Measurements from ENCODE around the gene GNL2.
"Not testable (repeated sequence)": the region's sequence is repeated elsewhere in the genome, so short reads cannot be mapped to it uniquely, and the experiment has no call there.

Gene GNL2

DNA sequence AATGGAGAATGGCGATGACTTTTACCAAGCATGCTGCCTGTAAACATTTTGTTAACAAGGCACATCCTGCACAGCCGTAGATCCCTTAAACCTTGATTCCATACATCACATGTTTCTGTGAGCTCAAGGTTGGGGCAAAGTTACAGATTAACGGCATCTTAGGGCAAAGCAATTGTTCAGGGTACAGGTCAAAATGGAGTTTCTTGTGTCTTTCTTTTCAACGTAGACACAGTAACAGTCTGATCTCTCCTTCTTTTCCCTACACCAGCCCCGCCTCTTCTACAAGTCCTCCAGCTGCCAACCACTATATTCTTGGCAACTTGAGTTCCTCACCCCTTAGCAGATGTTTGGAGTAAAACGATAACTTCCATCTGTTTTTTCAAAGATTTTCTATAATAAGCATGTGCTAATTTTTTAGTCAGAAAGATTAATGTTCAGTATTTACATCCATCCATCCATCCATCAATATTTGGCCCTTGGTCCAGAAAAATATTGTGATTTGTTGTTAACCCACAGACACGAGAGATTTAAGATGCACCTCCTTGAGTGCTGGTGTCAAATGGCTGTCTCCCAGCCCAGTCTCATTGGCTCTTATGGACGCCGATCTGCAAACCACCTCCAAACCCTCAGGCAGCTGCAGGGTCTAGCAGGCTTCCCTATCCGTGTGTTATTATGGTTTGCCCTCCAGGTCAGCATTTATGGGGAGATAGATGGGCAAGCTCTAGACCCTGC lies 35.2 kb downstream of the GNL2 start:
- no peak overlapping the region for H3K4me3 ChIP-seq (ENCODE audit: low read depth, low read length)

DNA sequence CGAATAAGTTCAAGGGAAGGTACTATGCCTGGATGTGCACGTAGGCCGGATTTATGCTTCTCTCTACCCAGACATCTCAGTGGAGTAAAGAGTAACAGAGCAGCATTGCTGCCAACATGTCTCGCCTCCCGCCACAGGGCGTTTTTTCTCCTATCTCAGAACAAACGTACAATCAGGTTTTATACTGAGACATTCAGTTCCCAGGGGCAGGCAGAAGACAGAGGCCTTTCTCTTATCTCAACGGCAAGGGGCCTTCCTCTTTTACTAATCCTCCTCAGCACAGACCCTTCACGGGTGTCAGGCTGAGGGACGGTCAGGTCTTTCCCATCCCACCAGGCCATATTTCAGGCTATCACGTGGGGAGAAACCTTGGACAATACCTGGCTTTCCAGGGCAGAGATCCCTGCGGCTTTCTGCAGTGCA lies 35.8 kb downstream of the GNL2 start:
- H3K4me3 ChIP-seq (ENCODE audit: low read depth, low read length), result not testable (repeated sequence)

DNA sequence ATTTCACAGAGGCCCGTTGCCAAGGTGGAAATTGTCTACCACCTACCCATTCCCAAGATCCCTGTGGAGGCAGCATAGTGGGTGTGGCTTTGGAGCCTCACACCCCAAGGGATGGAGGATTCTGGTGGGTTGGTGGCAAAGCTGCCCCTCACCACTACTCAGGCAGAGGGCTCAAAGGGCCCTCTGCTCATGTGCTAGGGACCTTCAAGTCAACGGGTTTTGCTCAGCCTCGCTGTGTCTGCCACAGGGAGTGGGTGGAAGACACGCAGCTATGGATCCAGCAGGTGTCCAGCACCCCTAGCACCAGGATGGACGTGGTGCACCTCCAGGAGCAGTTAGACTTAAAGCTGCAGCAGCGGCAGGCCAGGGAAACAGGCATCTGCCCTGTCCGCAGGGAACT lies 36.7 kb downstream of the GNL2 start:
- H3K4me3 ChIP-seq (ENCODE audit: low read depth, low read length), result no peak overlapping the region

DNA sequence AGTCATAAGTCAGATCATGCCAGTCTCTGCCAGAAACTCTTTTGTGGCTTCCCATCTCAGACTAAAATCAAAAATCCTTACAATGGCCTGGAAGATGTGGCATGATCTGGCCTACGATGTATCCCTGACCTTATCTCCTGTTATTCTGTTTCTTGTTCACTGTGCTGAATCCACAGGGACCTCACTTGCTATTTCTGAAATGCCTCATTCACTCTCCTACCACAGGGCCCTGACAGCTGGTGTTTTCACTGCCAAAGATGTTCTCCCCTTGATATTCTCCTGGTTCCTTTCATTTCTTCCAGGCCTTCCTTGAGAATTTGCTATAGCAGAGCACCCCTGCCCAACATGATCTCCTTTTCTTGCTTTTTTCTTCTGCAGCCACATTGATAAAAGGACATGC lies 37.3 kb downstream of the GNL2 start:
- no peak overlapping the region for H3K4me3 ChIP-seq (ENCODE audit: low read depth, low read length)

DNA sequence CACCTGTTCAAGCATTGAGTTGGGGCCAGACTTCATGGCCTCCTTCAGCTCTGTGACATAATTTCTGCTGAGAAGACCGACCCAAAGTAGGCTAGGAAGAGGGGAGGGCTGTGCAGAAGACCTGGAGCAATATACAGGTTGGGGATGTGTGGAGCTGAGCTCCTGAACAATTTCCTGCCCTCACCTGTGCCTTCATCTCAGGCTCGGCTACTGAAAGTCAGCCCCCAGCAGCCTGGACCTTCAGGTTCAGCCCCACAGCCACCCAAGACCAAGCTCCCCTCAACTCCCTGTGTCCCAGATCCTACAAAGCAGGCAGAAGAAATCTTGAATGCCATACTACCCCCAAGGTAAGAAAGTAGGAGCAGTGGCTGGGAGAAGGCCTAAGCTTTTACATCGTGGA lies 38.3 kb downstream of the GNL2 start:
- H3K4me3 ChIP-seq (ENCODE audit: low read depth, low read length), result peak overlapping the region; percentile 31

DNA sequence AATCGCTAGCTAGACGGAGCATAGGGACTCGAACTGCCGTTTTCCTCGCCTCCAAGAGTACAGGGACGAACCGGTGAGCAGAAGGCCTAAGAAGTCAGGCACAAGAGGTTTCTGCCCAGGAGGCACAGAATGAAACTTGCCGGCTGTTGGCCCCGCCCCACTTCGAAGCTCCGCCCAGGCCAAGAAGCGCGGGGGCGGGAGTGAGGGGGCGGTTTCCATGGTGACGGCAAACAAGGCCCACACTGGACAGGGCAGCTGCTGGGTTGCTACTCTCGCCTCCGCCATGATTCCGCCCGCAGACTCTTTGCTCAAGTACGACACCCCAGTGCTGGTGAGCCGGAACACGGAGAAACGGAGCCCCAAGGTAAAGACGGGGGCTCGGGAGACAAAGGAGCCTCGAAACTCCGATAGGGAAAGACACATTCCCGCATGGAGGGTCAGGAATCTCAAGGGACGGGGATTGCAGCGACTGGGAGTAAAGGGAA lies 39.0 kb downstream of the GNL2 start, which contains the start of gene DNALI1:
Gene DNALI1, plus strand, starts transcription at position 229 of the 485 bp plus-strand sequence. Its CDS starts 55 bp downstream, at position 284.
- peak within 1 kb of the TSS; percentile 31 for H3K4me3 ChIP-seq (ENCODE audit: low read depth, low read length)

DNA sequence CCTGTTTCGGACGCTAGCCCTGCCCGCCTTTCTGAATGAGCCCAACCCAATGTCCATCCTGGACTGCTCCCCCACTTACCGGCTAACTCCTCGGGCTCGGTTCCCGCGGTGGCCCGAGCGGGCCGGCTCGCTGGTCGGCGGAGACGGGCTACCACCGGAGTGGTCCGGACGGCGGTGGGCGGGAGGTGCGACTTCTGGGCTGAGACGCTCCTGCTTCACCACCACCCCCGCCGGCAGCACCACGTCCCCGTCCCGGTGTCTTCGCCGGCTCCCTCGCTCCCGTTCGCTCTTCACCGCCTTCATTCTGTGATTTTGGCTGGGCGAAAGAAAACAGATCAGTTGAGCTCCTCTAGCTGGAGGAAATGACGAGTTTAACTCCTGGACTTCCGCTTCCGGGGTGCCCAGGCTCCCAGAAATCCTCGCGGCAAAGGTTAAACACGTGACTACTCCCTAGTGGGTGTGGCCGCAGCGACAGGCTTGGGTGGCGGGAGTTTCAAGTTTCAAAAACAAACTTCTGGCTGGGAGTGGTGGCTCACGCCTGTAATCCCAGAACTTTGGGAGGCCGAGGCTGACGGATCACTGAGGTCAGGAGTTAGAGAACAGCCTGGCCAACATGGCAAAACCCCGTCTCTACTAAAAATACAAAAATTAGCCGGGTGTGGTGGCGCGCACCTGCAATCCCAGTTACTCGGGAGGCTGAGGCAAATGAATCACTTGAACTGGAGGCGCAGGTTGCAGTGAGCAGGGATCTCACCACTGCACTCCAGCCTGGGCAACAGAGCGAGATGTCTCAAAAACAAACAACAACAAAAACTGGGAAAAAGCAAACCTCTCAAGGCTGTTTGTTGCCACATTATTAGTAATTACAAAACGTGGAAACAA lies 41.6 kb downstream of the GNL2 start, which contains the start of gene SNIP1:
Gene SNIP1, minus strand, starts transcription at position 367 of the 882 bp plus-strand sequence. Its CDS starts 64 bp downstream, at position 303.
- peak within 1 kb of the TSS; percentile 81 for H3K4me3 ChIP-seq (ENCODE audit: low read depth, low read length)

DNA sequence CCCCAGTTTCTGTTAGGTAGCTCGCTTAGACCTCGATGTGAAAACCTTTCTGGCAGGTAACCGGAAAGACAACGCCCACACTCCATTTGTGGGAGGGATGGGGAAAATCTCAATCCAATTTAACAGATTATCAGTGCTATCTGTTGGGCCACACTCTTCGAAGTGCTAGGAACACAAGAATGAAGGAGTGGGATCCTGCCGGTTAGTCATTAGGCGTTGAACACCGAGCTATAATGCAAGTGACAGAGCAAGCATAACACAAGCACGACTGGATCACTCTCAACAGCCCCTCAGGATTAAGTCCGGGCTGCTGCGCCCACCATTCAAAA lies 42.2 kb downstream of the GNL2 start:
- peak overlapping the region; percentile 81 for H3K4me3 ChIP-seq (ENCODE audit: low read depth, low read length)

DNA sequence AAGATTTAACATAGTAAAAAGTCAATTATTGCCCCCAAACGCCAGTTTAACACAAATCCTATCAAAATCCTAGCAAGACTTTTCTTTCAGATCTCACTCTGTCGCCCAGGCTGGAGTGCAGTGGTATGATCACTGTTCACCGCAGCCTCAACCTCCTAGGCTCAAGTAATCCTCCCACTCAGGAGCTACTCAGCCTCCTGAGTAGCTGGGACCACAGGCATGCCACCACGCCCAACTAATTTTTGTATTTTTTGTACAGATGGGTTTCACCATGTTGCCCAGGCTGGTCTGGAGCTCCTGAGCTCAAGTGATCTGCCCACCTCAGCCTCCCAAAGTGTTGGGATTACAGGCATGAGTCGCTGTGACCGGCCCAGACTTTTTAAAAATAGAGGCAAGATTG lies 46.4 kb downstream of the GNL2 start:
- no peak overlapping the region for H3K4me3 ChIP-seq (ENCODE audit: low read depth, low read length)

DNA sequence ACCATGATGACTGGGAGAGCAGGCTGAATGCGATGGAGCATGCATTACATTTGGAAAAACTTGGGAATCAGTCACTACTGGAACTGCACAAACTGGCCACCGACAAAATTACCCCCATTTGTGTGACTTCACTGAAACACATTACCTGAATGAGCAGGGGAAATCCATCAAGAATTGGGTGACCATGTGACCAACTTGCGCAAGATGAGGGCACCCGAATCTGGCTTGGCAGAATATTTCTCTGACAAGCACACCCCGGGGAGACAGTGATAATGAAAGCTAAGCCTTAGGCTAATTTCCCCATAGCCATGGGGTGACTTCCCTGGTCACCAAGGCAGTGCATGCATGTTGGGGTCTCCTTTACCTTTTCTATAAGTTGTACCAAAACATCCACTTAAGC lies 50.7 kb downstream of the GNL2 start:
- no peak overlapping the region for H3K4me3 ChIP-seq (ENCODE audit: low read depth, low read length)

DNA sequence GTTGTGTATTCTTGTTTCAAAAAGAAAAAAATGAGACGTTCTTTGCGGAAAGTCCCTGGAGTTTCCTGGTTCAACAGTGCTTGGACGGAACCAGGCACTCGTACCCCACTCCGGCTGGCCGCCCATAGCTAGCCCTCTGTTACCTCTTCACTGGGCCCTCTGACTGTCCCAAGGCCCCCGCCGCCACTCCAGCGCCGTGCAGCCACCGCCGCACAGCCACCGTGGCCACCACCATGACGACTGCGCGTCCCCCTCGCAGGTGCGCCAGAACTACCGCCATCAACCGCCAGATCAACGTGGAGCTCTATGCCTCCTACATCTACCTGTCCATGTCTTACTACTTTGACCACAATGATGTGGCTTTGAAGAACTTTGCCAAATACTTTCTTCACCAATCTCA lies 51.2 kb downstream of the GNL2 start:
- no peak overlapping the region for H3K4me3 ChIP-seq (ENCODE audit: low read depth, low read length)

DNA sequence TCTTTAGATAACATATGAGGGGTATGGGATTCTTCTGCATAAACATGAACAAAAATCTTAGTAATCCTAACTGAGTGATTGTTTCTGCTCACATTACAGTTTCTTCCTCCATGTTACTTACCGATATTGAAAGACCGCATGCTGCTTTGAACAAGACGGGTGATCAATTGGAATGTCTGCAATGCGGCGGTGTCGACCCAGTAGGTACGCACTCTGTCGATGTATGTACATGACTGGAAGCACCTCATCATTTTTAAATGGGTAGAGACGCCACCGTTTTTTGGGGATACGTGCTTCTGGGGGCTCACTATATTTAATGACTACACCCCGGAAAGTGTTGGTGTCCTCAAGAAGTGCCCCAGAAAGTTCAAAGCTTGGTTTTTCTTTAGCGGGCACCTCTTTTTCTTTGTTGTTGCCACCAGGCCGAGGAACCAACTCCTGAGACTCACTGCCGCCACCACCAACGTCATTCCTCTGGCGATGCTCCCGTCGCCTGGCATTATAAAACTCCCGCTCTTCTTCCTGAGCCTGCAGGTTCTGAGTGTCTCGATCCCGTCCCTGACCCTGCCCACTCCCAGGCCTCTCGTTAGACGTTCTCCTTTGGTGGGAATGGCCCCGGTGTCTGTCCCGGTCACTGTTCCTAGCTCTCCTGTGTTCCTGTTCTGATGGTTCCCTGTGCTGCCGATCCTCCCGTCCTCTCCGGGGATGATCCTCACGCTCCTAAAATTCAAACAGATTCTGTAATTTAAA lies 55.5 kb downstream of the GNL2 start:
- no peak overlapping the region for H3K4me3 ChIP-seq (ENCODE audit: low read depth, low read length)

DNA sequence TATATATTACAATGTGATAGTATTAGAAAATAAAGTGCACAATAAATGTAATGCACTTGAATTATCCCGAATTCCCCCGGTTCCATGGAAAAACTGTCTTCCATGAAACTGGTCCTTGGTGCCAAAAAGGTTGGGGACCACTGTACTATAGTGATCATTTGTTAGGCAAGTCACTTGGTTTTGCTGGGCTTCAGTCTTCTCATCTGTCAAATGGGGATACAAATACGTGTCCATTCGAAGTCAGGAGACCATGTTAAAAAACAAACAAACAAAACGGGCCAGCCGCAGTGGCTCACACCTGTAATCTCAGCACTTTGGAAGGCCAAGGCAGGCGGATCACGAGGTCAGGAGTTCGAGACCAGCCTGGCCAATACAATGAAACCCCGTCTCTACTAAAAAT lies 56.6 kb downstream of the GNL2 start:
- H3K4me3 ChIP-seq (ENCODE audit: low read depth, low read length), result not testable (repeated sequence)

DNA sequence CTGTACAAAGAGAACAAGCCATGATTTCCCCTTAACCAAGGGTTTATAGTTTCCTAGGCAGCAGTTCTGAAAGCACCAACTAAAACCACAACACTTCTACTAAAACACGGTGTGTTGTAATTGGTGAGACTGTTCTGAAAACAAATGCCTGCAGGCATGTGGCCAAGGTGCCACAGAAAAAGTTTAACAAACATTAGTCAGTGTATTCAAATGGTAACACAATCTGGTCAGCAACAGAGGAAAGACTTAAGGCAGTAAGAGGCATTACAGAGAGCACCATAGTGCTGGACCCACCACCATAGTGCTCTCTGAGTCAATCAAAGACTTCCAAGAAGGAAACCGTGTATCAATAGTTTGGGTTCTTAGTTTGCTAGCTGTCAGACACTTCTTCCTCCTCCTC lies 58.4 kb downstream of the GNL2 start:
- no peak overlapping the region for H3K4me3 ChIP-seq (ENCODE audit: low read depth, low read length)

DNA sequence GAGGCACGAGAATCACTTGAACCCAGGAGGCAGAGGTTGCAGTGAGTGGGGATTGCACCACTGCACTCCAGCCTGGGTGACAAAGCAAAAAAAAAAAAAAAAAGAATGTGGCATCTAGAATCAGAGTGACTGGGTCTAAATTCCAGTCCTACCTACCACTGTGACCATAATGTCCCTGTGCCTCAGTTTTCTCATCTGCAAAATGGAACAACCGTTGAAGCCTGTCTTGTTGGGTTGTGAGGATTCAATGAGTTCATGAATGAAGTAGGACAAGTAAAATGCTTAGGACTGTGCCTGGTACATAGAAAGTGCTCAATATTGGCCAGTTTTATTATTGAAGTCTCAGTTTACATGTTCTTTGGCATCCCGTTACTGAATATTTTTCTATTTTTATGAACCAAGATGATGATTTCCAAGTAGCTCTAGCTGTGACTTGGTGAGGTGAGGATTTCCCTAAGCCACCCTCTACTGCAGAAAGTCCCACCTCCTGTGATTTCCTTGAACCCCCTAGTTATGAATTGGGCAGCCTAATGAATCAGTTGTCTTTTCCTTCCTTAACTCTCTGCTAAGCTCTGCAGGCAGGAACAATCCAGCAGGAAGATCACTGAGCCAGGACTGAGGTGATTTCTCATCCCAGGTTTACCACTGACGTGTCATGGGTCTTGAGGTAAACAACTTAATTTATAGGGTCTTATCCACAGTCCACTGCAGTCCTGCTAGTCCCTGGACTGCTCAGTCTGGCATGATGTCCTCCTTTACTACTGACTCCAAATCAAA lies 62.2 kb downstream of the GNL2 start:
- H3K4me3 ChIP-seq (ENCODE audit: low read depth, low read length), result no peak overlapping the region

DNA sequence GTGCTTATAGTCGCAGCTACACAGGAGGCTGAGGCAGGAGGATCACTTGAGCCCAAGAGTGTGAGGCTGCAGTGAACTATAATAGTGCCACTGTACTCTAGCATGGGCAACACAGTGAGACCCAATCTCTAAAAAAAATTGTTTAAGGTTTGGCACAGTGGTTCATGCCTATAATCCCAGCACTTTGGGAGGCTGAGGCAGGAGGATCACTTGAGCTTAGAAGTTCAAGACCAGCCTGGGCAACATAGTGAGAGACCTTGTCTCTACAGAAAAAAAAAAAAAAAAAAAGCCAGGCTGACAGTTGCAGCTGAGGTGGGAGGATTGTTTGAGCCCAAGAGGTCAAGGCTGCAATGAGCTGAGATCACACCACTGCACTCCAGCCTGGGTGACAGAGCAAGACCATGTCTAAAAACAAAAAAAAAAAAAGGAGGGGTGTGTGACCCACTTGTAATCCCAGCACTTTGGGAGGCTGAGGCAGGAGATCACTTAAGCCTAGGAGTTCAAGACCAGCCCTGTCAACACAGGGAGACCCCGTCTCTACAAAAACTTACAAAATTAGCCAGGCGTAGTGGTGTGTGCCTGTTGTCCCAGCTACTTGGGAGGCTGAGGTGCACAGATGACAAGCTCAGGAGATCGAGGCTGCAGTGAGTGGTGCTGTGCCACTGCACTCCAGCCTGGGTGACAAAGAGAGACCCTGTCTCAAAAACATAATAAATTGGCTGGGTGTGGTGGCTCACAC lies 63.1 kb downstream of the GNL2 start:
- H3K4me3 ChIP-seq (ENCODE audit: low read depth, low read length), result not testable (repeated sequence)

DNA sequence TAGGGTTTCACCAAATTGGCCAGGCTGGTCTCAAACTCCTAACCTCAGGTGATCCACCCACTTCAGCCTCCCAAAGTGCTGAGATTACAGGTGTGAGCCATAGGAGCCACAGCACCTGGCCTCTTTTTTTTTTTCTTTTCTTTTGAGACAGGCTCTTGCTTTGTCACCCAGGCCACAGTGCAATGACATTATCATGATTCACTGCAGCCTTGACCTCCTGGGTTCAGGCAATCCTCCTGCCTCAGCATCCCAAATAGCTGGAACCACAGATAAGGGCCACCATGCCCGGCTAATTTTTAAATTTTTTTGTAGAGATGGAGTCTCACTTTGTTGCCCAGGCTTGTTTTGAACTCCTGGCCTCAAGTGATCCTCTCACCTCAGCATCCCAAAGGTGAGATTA lies 65.8 kb downstream of the GNL2 start:
- not testable (repeated sequence) for H3K4me3 ChIP-seq (ENCODE audit: low read depth, low read length)

DNA sequence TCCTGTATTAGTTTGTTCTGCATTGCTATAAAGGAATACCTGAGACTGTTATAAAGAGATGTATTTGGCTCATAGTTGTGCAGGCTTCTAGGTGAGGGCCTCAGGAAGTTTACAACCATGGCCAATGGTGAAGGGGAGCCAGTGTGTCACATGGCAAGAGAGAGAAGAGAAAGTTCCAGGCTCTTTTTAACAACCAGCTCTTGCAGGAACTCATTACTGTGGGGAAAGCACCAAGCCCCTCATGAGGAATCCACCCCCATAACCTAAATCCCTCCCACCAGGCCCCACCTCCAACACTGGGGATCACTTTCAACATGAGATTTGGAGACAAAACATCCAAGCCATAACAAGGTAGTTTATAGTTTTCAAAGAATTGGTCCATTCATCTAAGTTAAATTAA lies 76.1 kb downstream of the GNL2 start:
- H3K4me3 ChIP-seq (ENCODE audit: low read depth, low read length), result no peak overlapping the region

DNA sequence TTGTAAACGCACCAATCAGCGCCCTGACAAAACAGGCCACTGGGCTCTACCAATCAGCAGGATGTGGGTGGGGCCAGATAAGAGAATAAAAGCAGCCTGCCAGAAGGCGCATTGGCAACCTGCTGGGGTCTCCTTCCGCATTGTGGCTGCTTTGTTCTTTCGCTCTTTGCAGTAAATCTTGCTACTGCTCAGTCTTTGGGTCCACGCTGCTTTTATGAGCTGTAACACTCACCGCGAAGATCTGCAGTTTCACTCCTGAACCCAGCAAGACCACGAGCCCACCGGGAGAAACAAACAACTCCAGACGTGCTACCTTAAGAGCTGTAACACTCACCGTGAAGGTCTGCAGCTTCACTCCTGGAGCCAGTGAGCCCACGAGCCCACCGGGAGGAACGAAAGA lies 76.8 kb downstream of the GNL2 start:
- not testable (repeated sequence) for H3K4me3 ChIP-seq (ENCODE audit: low read depth, low read length)

DNA sequence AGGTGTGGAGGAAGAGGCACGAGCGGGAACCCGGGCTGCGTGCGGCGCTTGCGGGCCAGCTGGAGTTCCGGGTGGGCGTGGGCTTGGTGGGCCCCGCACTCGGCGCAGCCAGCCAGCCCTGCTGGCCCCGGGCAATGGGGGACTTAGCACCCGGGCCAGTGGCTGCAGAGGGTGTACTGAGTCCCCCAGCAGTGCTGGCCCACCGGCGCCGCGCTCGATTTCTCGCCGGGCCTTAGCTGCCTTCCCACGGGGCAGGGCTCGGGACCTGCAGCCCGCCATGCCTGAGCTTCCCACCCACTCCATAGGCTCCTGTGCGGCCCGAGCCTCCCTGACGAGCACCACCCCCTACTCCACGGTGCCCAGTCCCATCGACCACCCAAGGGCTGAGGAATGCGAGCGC lies 77.5 kb downstream of the GNL2 start:
- not testable (repeated sequence) for H3K4me3 ChIP-seq (ENCODE audit: low read depth, low read length)
